GM10266 (cell line): Measurements from ENCODE around the gene HSPA12A.

Experiments
- DNase-seq: peaks from one replicate; pipeline ENCODE4 v3.0.0; 2012; ENCODE audit errors: extremely low spot score
- TF ChIP-seq, protein P1 (sequence below): IDR thresholded peaks from 2 replicates; pipeline ENCODE4 v1.5.1; 2012; ENCODE audit warnings: mild to moderate bottlenecking, low read depth; ENCODE audit not compliant: control insufficient read depth, insufficient read depth; ENCODE audit errors: missing control alignments

The HSPA12A gene

DNA sequence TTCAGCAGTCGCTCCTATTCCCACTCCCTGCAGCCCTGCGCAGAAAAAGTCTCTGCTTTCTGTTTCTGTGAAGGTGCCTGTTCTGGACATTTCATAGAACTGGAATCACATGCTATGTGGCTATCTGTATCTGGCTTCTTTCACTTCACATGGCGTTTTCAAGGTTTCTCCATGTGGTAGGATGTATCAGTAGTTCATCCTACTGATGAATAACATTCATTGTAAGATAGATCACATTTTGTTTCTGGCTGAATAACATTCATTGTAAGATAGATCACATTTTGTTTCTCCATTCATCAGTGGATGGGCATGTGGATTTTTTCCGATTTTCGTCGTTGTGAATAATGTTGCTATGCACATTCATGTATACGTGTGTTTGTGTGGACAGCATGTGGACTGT lies 44.5 kb downstream of the HSPA12A start:
- DNase-seq, result no peak
- TF ChIP-seq, protein P1, sequence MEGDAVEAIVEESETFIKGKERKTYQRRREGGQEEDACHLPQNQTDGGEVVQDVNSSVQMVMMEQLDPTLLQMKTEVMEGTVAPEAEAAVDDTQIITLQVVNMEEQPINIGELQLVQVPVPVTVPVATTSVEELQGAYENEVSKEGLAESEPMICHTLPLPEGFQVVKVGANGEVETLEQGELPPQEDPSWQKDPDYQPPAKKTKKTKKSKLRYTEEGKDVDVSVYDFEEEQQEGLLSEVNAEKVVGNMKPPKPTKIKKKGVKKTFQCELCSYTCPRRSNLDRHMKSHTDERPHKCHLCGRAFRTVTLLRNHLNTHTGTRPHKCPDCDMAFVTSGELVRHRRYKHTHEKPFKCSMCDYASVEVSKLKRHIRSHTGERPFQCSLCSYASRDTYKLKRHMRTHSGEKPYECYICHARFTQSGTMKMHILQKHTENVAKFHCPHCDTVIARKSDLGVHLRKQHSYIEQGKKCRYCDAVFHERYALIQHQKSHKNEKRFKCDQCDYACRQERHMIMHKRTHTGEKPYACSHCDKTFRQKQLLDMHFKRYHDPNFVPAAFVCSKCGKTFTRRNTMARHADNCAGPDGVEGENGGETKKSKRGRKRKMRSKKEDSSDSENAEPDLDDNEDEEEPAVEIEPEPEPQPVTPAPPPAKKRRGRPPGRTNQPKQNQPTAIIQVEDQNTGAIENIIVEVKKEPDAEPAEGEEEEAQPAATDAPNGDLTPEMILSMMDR, result no peak

DNA sequence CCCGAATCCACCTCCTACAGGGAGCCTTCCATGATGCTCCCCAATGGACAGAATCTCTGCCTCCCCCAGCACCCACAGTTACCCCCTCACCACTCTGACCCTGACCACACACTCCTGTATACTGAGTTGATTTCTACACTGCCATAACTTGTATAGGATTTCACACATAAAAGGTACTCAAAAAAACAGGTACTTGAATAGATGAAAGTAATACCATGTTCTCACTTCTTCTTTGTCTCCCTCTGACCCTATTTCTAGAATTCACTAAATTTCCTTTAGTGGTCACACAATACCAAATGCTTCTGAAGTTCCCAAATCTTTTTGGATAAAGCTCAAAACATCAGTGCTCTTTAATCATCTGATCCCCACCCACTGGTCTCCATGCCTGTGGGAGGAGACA lies 45.4 kb downstream of the HSPA12A start:
- no peak for DNase-seq
- TF ChIP-seq, protein P1, result no peak

DNA sequence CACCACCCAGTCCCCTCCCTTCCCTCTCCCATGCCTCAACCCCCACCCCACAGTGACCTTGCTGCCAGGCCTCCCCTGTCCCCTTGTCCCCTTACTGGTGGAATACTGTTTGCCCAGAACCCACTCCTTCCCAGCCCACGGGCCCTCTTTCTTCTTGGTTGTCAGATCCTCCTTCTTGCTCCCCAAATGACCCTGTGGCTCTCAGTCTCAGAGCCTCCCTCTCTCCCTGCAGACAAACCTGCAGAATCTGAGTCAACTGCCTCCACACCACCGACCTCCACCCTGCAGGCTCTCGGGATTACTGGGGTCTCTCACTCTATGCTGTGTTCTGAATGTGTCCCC lies 47.5 kb downstream of the HSPA12A start:
- no peak for DNase-seq
- TF ChIP-seq, protein P1, result no peak

DNA sequence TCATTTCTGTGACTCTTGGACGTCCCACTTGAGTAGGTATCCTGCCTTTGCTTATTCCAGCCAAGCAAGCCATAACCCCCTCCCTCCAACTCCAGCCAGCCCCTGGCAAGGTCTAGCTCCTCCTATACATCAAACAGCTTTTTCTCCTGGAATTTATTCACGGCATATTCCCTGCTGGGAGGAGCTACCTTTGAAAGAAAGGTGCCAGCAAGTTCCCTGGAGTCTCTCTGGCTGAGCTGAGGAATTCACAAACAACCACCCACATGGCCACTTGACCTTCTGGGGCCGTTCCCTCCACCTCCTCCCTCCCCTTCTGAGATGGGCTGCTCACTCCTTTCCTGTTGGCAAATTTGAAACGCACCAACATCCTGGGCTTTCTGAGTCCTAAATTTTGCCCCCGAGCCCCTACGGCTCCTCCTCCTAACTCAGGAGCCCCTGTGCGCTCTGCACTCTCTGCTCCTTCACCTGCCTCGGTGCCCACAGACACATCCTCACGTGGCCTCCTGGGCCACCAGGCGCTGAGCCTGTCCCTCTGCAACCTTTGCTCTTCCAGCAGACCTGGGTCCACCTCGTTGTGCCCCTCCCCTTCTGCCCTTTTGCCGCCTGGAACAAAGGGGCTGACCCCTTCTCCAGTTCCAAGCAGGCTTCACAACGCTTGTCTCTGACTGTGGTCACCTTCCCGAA lies 48.0 kb downstream of the HSPA12A start:
- TF ChIP-seq, protein P1, result no peak
- no peak for DNase-seq

DNA sequence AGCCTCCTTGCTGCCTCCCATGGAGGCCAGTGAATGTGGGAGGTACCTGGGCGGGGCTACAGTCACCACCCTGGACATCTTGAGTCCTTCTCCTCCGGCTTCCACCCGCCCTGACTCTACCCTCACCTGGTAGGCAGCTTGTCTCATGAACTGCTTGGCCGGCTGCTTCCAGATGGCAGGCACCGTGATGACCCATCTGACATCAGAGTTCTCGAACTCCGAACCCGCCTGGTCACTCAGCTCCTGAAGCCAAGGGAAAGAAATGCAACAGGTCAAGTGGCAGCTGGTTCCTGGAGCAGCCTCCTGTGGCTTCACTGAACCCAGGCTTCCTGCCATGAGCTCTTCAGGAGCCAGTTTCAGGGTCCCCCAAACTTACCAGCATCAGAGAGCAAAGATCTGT lies 50.1 kb downstream of the HSPA12A start:
- TF ChIP-seq, protein P1, result no peak
- DNase-seq, result no peak

DNA sequence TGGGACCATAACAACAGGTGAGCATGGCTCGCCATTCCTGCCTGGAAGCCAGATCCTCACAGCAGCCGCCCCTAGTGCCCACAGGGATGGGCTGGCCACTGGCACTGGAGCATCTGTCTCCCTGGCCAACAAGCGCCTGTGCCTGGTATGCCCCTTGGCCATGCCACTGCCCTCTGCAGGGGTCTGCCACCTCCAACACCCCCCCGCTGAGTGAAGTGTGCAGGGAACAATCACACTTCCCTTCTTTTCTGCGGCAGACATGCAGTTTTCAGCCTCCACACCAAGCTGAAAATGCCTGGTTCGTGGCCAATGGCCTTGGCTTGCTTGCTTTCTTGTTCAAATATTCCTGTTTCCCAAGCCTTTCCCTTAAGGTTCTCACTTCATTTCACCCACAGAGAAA lies 50.7 kb downstream of the HSPA12A start:
- no peak for DNase-seq
- TF ChIP-seq, protein P1, result no peak

DNA sequence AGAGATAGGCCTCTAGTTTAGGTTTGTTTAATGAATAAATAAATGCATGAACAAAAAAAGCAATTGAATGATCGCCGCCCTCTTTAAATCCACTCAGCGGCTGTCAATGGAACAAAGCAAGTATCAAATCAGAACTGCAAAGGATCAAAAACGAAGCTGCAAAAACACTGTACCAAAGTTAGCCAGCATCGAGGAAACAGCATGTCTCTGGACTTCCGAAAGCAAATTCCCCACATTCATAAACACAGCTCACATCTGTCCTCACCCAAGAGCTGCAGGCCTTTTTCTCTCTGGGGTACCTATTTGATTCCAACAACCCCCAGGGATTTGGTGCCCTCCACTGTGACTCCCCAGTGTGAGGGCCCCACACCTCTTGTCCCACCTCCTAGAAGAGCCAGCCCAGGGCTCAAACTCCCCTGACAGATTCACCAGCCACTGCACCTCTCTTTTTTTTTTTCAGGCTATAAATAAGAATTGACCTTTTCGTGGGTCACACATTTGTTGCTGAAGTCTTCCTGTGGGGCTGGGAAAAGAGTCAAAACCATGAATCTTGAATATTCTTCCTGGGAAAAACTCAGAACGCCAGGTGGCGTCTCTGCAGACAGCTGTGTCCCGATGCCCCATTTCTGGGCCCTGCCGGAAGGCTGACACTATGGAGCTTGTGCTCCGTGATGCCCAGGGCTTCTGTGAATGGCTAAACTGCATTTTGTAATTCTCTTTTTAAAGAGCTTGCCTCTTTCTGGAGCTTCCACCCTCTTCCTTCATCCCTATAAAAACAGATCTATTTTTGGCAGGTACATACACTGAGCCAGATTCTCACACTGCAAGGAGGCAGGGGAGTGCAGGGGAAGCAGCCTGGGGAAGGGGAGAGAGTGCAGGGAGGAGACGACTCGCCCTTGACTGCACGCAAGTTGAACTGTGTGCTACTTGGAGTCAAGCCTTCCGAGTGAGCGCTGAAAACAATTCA lies 51.7 kb downstream of the HSPA12A start:
- no peak for DNase-seq
- TF ChIP-seq, protein P1, result no peak
